Measurements from ENCODE around the gene AKAP6. TPM values are rescaled to one million over a fixed set of nuclear protein-coding genes. Genes with fewer than 3 reads are reported as not detected.

The AKAP6 gene
- total RNA-seq, 1 donor from 2014 or later: 4.7 TPM

GRCh38 chr14:32620724-32621123, 291.6 kb downstream of the AKAP6 start:
- Mint-ChIP-seq H3K4me1 (ENCODE audit: unreplicated experiment) (no peaks in the 10 kb centered on the region), H3K27me3 (peaks cover 4% of the 10 kb centered on the region), H3K36me3 (no peaks in the 10 kb centered on the region), H3K9me3 (peaks cover 16% of the 10 kb centered on the region), H3K27ac (no peak overlapping the region), H3K4me3 (no peak overlapping the region)
- no peak for DNase-seq (ENCODE audit: extremely low spot score, unreplicated experiment)
- no peak for TF ChIP-seq CTCF (conservative IDR thresholded peaks at IDR 0.05)

- H3K36me3 Mint-ChIP-seq: no peaks in the 10 kb centered on the region
- no peak overlapping the region for H3K4me3 Mint-ChIP-seq
- TF ChIP-seq CTCF (conservative IDR thresholded peaks at IDR 0.05): no peak
- H3K9me3 Mint-ChIP-seq: peaks cover 11% of the 10 kb centered on the region
- H3K4me1 Mint-ChIP-seq (ENCODE audit: unreplicated experiment): no peaks in the 10 kb centered on the region
- peaks cover 4% of the 10 kb centered on the region for H3K27me3 Mint-ChIP-seq
- no peak for DNase-seq (ENCODE audit: extremely low spot score, unreplicated experiment)
- H3K27ac Mint-ChIP-seq: no peak overlapping the region
Measured at GRCh38 chr14:32621585-32621984, 292.5 kb downstream of the AKAP6 start.

DNA sequence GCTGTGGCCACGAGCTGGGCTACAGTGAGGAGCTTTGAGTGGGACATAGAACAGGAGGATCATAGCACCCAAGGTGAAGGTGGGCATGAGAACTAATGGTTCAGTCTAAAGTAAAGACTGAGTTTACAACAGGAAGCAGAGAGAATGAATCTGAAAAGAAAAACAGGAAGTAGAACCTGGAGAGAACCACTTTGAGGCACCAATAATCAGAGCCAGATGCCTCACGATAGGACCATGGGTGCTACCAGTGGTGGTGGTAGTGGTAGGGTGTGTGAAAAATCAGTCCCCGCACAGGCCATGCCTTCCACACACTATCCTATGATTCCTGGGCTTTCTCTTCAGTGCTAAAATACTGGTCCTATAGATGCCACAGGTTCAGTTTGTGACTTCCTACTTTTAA, 293.6 kb downstream of the AKAP6 start:
- DNase-seq (ENCODE audit: extremely low spot score, unreplicated experiment): no peak
- Mint-ChIP-seq H3K36me3 (no peaks in the 10 kb centered on the region), H3K4me1 (ENCODE audit: unreplicated experiment) (no peaks in the 10 kb centered on the region), H3K9me3 (peaks cover 6% of the 10 kb centered on the region), H3K4me3 (no peak overlapping the region), H3K27me3 (no peaks in the 10 kb centered on the region), H3K27ac (no peak overlapping the region)
- no peak for TF ChIP-seq CTCF (conservative IDR thresholded peaks at IDR 0.05)

DNA sequence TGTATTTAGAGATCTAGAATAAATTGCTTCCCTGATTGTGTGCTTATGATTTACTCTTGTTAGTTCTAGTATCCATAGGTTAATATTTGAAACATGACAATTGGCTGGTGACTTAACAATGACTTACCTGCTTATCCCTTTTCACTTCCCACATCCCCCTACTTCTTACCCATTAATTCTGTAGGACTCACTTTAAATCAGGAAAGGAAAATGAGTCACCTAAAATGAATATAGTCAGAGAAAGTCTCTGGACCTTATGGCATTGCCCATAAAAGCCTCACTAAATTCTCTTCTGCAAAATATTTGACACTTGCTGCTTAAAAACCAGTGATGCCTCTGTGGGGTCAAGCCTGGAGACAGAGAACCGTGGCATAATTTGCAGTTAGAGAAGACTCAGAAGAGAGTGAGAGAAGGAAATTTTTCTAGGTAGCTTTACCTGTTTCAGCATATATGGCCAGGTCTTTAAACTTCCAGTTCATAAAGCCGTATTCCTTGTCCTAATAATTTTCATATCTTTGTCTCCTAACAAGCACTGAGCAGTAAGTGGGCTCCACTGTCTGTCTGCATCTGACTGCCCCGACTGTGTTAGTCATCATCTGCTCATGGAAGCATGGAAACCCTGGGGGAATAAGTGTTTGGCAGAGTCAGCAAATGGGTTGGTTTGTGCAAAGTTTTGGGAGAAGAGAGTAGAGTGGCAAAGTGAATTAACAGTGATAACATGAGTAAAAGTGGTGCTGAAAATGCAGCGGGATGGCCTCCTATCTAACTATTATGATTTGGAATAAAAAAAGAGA, 294.4 kb downstream of the AKAP6 start:
- TF ChIP-seq CTCF (conservative IDR thresholded peaks at IDR 0.05): no peak
- H3K36me3 Mint-ChIP-seq: no peaks in the 10 kb centered on the region
- peaks cover 6% of the 10 kb centered on the region for H3K9me3 Mint-ChIP-seq
- no peak overlapping the region for H3K27ac Mint-ChIP-seq
- no peaks in the 10 kb centered on the region for H3K4me1 Mint-ChIP-seq (ENCODE audit: unreplicated experiment)
- no peaks in the 10 kb centered on the region for H3K27me3 Mint-ChIP-seq
- no peak overlapping the region for H3K4me3 Mint-ChIP-seq
- no peak for DNase-seq (ENCODE audit: extremely low spot score, unreplicated experiment)

- no peaks in the 10 kb centered on the region for H3K27me3 Mint-ChIP-seq
- no peaks in the 10 kb centered on the region for H3K4me1 Mint-ChIP-seq (ENCODE audit: unreplicated experiment)
- TF ChIP-seq CTCF (conservative IDR thresholded peaks at IDR 0.05): no peak
- H3K36me3 Mint-ChIP-seq: no peaks in the 10 kb centered on the region
- H3K9me3 Mint-ChIP-seq: no peaks in the 10 kb centered on the region
- H3K27ac Mint-ChIP-seq: no peak overlapping the region
- no peak overlapping the region for H3K4me3 Mint-ChIP-seq
- DNase-seq (ENCODE audit: extremely low spot score, unreplicated experiment): no peak
Measured at GRCh38 chr14:32625211-32625610, 296.1 kb downstream of the AKAP6 start.
